PC-3 (cell line): Measurements from ENCODE around the gene UNC45B. TPM values are rescaled to one million over a fixed set of nuclear protein-coding genes. Genes with fewer than 3 reads are reported as not detected.
A peak's percentile ranks its signal among the peaks of the same experiment; 100 is the strongest.

Source experiments
- ATAC-seq: fragments of 200-7000 bp; cut with Tn5 transposase; 2 replicates; pipeline ENCODE4 v1.9.1; 2020; ENCODE audit warnings: mild to moderate bottlenecking, moderate library complexity
- BruUV-seq: library from RNA; stranded (reverse); fragments of 400-500 nt; replicated peaks from 2 replicates; lab custom pipeline; 2021; lab: Mats Ljungman, UMichigan
- CTCF ChIA-PET: fragments of 300-600 bp; sonication (Branson Sonifier 250); formaldehyde crosslinking; loops from one replicate; lab custom pipeline; 2022; ENCODE audit warnings: antibody characterized with exemption; lab: Charles Lee
- POLR2A ChIA-PET: fragments of 300-600 bp; sonication (Branson Sonifier 250); formaldehyde crosslinking; loops from one replicate; lab custom pipeline; 2022; ENCODE audit warnings: antibody characterized with exemption; ENCODE audit not compliant: unreplicated experiment; lab: Charles Lee
- DNase-seq: peaks from one replicate; pipeline ENCODE4 v3.0.0-alpha.2; 2015
- H2AFZ ChIP-seq: fragments of 300-600 bp; sonication (generic); 2 replicates; pipeline ENCODE4 v1.6.0; 2016; ENCODE audit warnings: antibody characterized with exemption, low read length
- H3F3A ChIP-seq: fragments of 300-600 bp; sonication (generic); one replicate; pipeline ENCODE4 v1.6.0; 2017; ENCODE audit warnings: antibody characterized with exemption, low read length, control low read depth, mild to moderate bottlenecking; ENCODE audit not compliant: unreplicated experiment
- H3K27ac ChIP-seq: fragments of 300-600 bp; sonication (generic); 2 replicates; pipeline ENCODE4 v1.5.1; 2016; ENCODE audit warnings: mild to moderate bottlenecking, low read length
- H3K27me3 ChIP-seq: fragments of 300-600 bp; sonication (generic); 2 replicates; pipeline ENCODE4 v1.6.1; 2016; ENCODE audit warnings: low read length, mixed read lengths
- H3K36me3 ChIP-seq: fragments of 300-600 bp; sonication (generic); 2 replicates; pipeline ENCODE4 v1.6.1; 2016; ENCODE audit warnings: low read depth, mixed run types, low read length, mixed read lengths
- H3K4me1 ChIP-seq: fragments of 300-600 bp; sonication (generic); 2 replicates; pipeline ENCODE4 v1.5.1; 2016; ENCODE audit warnings: low read length; ENCODE audit not compliant: insufficient read depth
- H3K4me2 ChIP-seq: fragments of 300-600 bp; sonication (generic); 2 replicates; pipeline ENCODE4 v1.6.0; 2016; ENCODE audit warnings: low read length
- H3K4me3 ChIP-seq: fragments of 300-600 bp; sonication (generic); 2 replicates; pipeline ENCODE4 v1.5.1; 2016; ENCODE audit warnings: mild to moderate bottlenecking, low read length, mixed read lengths
- H3K79me2 ChIP-seq: fragments of 300-600 bp; sonication (generic); 2 replicates; pipeline ENCODE4 v1.6.1; 2017; ENCODE audit warnings: low read length, mixed read lengths
- H3K9ac ChIP-seq: fragments of 300-600 bp; sonication (generic); 2 replicates; pipeline ENCODE4 v1.6.0; 2016; ENCODE audit warnings: mild to moderate bottlenecking, low read length
- H3K9me2 ChIP-seq: fragments of 300-600 bp; sonication (generic); replicated peaks from 2 replicates; pipeline ENCODE4 v1.6.1; 2016; ENCODE audit warnings: mixed run types, low read length, mixed read lengths
- H3K9me3 ChIP-seq: fragments of 300-600 bp; sonication (generic); 2 replicates; pipeline ENCODE4 v1.6.1; 2016; ENCODE audit warnings: low read length, mixed read lengths
- H4K20me1 ChIP-seq: fragments of 300-600 bp; sonication (generic); 2 replicates; pipeline ENCODE4 v1.6.1; 2016; ENCODE audit warnings: low read length, mixed read lengths
- EZH2 ChIP-seq: fragments of 300-600 bp; sonication (generic); IDR thresholded peaks from one replicate; pipeline ENCODE4 v1.6.1; 2017; ENCODE audit warnings: antibody characterized with exemption, mild to moderate bottlenecking, low read length; ENCODE audit not compliant: unreplicated experiment
- EZH2phosphoT487 ChIP-seq: fragments of 300-600 bp; sonication (generic); IDR thresholded peaks from 2 replicates; pipeline ENCODE4 v1.6.1; 2018; ENCODE audit warnings: mild to moderate bottlenecking, antibody characterized with exemption, low read length, borderline replicate concordance
- intact Hi-C: fragments of 100-400 bp; cut with micrococcal nuclease; formaldehyde crosslinking; loops from 2 replicates; pipeline ENCODE4 v1.9.0; 2023
- total RNA-seq: library from RNA; depleted of rRNA; stranded (reverse); fragments of >200 nt; gene quantifications from 2 replicates; pipeline ENCODE4 v1.2.3, GENCODE V29; 2014; rRNA removed
- TF ChIP-seq, protein P1 (sequence below): fragments of 300-600 bp; sonication (generic); conservative IDR thresholded peaks from 2 replicates; pipeline ENCODE4 v1.5.1; 2017; ENCODE audit warnings: antibody characterized with exemption, low read depth, mild to moderate bottlenecking, low read length

Gene UNC45B
- total RNA-seq, 1 experiment from 2014 or later: not detected

DNA sequence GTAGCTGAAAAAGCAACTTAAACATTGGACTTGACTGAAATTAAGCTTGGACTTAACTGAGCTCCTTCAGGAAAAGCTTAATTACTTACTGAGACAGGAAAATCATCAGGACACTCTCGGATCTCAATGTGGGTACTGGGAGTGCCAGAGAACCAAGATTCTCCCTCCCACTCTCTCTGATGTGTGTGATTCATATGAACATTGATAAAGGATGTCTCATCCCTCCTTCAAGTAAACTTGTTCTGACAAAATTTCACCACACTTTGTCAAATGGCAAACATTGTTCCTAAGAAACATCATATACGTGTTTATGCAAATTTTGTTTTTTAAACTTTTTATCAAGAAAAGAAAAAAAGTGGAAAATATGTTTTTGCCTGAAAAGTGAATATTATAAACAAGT, 91.2 kb downstream of the UNC45B start:
- Histone ChIP-seq H3K9ac (no peak overlapping the region), H3K79me2 (peaks cover 9% of the 10 kb centered on the region), H3F3A (no peaks in the 10 kb centered on the region), H3K9me3 (no peaks in the 10 kb centered on the region), H3K27me3 (no peaks in the 10 kb centered on the region), H3K27ac (no peak overlapping the region), H3K4me2 (no peak overlapping the region), H3K36me3 (no peaks in the 10 kb centered on the region), H3K4me1 (peaks cover 19% of the 10 kb centered on the region), H3K9me2 (no peaks in the 10 kb centered on the region), H4K20me1 (no peaks in the 10 kb centered on the region), H3K4me3 (no peak overlapping the region), H2AFZ (no peak overlapping the region)
- intact Hi-C loops: no loop called here
- no TSS peak for BruUV-seq
- ATAC-seq: no peak
- TF ChIP-seq, protein P1, sequence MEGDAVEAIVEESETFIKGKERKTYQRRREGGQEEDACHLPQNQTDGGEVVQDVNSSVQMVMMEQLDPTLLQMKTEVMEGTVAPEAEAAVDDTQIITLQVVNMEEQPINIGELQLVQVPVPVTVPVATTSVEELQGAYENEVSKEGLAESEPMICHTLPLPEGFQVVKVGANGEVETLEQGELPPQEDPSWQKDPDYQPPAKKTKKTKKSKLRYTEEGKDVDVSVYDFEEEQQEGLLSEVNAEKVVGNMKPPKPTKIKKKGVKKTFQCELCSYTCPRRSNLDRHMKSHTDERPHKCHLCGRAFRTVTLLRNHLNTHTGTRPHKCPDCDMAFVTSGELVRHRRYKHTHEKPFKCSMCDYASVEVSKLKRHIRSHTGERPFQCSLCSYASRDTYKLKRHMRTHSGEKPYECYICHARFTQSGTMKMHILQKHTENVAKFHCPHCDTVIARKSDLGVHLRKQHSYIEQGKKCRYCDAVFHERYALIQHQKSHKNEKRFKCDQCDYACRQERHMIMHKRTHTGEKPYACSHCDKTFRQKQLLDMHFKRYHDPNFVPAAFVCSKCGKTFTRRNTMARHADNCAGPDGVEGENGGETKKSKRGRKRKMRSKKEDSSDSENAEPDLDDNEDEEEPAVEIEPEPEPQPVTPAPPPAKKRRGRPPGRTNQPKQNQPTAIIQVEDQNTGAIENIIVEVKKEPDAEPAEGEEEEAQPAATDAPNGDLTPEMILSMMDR: no peak
- no peak for TF ChIP-seq EZH2phosphoT487
- no peak for TF ChIP-seq EZH2
- ChIA-PET POLR2A (no interaction called here), CTCF (no interaction called here)
- peak; percentile 51 for DNase-seq

Other genes starting within 250 kb of the UNC45B start
- 0.33 TPM in 1 of 2 replicates, not detected in the other for gene CCT6B, start 186.4 kb upstream of the UNC45B start, total RNA-seq
- 5.0 and 9.6 TPM in 2 replicates for gene ZNF830, start 186.3 kb upstream of the UNC45B start, total RNA-seq
- 43.2 and 53.6 TPM in 2 replicates for gene LIG3, start 167.3 kb upstream of the UNC45B start, total RNA-seq
- 37.7 and 46.4 TPM in 2 replicates for gene RFFL, start 84.1 kb upstream of the UNC45B start, total RNA-seq
- gene RAD51D, start 28.0 kb upstream of the UNC45B start, total RNA-seq: 10.7 and 16.5 TPM in 2 replicates
- gene FNDC8, start 26.2 kb upstream of the UNC45B start, total RNA-seq: not detected in 2 replicates
- 18.6 and 33.5 TPM in 2 replicates for gene NLE1, start 5.5 kb upstream of the UNC45B start, total RNA-seq
- not detected in 2 replicates for gene SLC35G3, start 46.6 kb downstream of the UNC45B start, total RNA-seq
- 7.5 and 14.5 TPM in 2 replicates for gene SLFN5, start 95.3 kb downstream of the UNC45B start, total RNA-seq
- gene SLFN11, start 225.8 kb downstream of the UNC45B start, total RNA-seq: 7.5 and 13.9 TPM in 2 replicates